Fibroblast of skin of right biceps (primary cell): Measurements from ENCODE around the gene IFNA5.

ENCODE experiments used
- DNase-seq: peaks from one replicate; pipeline ENCODE4 v3.0.0-alpha.2; 2013

IFNA5 gene

DNA sequence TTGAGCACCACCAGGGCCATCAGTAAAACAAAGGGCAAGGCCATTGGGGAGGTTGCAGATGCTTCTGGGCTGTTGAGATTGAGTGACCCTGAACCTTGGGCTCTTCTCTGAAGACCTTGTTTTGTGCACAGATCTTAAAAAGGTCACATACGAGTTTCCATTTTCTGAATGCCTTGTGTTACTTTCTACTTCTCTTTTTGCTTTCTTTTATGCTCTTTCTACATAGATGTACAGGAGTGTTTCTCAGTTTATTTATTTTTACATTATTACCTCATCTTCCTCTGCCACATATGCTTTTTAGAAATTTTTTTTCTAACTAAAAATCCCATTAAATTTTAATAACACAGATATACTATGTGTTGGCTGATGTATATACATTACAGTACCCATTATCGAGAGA lies at the start of gene IFNA5:
Gene IFNA5 (minus strand): TSS at position 101 of the 400 bp plus-strand sequence. CDS start 57 bp downstream, at position 44.
- no peak for DNase-seq

- DNase-seq: no peak
Measured at GRCh38 chr9:21350787-21351186, 45.7 kb upstream of the IFNA5 start, which contains the start of gene IFNA6. TSS of gene IFNA6 (minus strand) at chr9:21350887. CDS start at chr9:21350887, 0 bp downstream.

GRCh38 chr9:21348430-21348970 lies 43.4 kb upstream of the IFNA5 start:
- no peak for DNase-seq

GRCh38 chr9:21340735-21341134 lies 35.6 kb upstream of the IFNA5 start:
- no peak for DNase-seq

- no peak for DNase-seq
Measured at GRCh38 chr9:21336457-21336856, 31.3 kb upstream of the IFNA5 start.

- DNase-seq: peak; percentile 94
Measured at GRCh38 chr9:21334701-21335632, 29.9 kb upstream of the IFNA5 start, which contains the start of gene KLHL9. TSS of gene KLHL9 (minus strand) at chr9:21335404. CDS start at chr9:21334859, 545 bp downstream.

- no peak for DNase-seq
Measured at GRCh38 chr9:21333226-21333625, 28.1 kb upstream of the IFNA5 start.

- no peak for DNase-seq
Measured at GRCh38 chr9:21331676-21332402, 26.7 kb upstream of the IFNA5 start.

- peak; percentile 42 for DNase-seq
Measured at GRCh38 chr9:21326526-21327139, 21.5 kb upstream of the IFNA5 start.

GRCh38 chr9:21324047-21324446 lies 18.9 kb upstream of the IFNA5 start:
- no peak for DNase-seq

- no peak for DNase-seq
Measured at GRCh38 chr9:21322911-21323461, 17.9 kb upstream of the IFNA5 start.

- DNase-seq: no peak
Measured at GRCh38 chr9:21320465-21320864, 15.4 kb upstream of the IFNA5 start.

DNA sequence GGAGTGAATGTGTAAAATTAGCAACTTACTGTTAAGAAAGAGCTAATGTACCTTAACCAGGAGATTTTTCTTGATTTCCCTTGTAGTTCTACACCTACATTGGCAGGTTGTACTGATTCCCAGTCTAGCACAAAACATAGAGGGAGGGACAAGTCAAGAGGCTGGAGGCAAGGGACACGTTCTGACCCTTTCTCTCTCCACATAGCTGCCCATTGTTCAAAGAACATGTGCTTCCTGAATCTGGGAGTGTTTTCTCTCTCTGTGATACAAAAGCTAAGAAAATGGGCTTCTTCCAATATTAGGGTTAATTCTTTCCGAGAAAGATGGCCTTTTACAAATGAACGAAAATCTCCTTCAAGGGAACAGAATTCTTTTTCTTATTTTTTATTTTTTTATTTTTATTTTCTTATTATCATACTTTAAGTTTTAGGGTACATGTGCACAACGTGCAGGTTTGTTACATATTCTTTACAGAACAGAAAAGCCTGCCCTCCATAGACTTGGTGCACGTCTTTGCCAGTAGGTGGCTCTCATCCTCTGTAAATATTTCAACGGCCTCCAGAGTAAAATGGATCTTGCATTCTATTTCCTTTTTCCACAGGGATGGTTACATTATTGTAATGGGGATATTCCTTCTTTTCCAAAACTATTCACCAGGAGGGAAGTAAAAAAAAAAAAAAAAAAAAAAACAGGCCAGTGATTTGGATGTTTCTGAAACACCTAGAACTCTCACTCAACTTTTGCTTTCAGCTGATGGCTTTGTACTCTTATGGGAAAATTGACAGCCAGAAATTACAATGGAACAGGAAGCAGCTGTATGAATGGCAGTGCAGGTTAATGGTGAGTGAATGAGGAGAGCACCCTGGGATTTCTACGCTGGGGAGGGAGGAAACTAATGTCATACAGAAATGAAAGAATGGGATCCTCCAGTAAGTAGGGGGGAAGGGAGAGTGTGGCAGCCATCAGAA lies 13.1 kb upstream of the IFNA5 start:
- DNase-seq: peak; percentile 48

DNA sequence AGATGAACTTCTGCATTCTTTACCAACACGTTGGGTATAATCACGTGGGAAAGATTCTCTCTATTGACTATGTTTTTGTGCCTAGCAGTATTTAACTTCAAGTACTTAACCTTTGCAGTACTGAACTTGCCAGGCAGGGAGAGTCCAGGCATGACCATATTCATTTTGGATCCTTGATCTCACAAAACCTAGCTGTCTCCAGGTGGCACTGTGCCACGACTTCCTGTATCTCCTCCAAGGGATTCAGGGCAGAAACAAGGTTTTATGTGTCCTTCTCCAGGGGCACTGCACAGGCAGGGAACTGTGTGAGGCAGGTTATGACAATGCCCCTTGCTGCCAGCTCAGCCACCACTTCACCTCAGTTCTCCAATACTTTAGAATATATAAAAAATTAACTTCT lies 11.7 kb upstream of the IFNA5 start:
- DNase-seq: peak; percentile 9

DNA sequence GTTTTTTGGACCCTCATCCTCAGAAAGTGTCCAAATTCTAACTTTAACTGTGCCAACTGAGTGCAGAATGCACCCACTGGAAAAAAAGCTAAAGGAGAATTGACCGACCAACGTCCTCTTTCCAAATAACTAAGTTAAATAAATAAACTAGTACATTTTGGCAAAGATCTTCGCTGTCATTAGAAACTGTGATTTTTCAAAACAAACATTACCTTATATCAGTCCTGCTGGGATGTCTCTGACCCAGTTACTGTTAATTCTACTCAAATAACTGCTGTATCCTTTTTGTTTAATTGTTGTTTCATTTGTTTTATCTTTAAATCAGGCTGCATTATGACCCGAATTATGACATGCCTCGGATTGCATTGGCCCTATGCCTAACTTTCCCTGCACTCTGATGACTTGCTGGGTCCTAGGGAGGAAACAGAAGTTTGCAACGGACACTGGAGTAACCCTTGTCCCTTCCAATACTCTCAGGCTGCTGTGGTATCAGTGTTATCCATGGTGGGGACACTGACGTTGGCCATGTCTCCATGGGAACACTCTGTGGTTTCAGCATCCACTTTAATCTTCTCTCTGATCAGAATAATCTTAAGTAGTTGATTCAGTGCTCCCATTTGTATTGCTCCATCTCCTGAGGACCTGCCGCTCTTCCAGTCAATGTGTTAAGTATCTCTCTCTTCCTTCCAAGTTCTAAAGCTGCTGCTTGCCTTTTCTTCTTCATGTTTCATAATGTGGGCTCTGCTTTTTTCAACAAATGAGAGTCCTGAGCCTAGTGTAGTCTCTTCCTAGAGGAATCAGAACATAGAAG lies 11.1 kb upstream of the IFNA5 start:
- DNase-seq: no peak

- DNase-seq: no peak
Measured at GRCh38 chr9:21314152-21314551, 9.0 kb upstream of the IFNA5 start.

- DNase-seq: no peak
Measured at GRCh38 chr9:21311889-21312288, 6.8 kb upstream of the IFNA5 start.

DNA sequence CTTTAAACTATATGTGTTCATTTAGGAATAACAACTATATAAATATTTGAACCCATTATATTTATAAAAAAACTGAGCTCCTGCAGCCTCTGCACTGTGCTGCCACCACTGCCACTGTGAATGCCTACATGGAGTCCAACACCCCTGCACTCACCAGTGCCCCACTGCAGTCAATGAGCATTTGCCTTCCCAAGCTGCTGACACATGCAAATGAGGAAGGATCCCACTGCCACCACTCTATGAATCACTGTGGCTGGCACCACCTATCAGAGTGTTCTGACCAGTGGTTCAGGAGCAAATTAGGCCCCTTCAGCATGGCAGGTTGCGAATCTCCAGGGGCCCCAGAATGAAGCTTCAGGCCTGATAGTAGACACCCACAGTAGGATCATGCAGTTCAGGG lies 9.1 kb downstream of the IFNA5 start:
- no peak for DNase-seq

- no peak for DNase-seq
Measured at GRCh38 chr9:21294904-21295538, 10.1 kb downstream of the IFNA5 start.

DNA sequence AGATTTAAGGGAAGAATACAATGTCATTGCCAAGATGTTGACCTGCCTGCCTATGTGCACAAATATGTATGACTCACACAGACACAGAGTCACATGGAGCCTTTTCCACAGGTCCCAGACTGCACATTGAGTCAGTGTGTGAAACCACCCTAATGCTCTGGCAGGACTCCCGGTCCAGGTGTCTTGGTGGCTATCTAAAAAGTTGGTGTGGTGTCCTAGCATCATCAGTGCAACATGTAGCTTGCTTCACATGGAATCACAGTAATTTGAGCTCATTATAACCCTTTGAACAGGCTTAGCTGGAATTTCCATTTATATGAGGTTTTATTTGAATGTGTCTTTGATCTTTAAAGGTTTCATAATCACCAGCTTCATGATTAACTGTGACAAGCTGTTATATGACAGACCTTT lies 10.7 kb downstream of the IFNA5 start:
- peak; percentile 38 for DNase-seq
